Measurements from ENCODE around the gene MEGF8.

DNA sequence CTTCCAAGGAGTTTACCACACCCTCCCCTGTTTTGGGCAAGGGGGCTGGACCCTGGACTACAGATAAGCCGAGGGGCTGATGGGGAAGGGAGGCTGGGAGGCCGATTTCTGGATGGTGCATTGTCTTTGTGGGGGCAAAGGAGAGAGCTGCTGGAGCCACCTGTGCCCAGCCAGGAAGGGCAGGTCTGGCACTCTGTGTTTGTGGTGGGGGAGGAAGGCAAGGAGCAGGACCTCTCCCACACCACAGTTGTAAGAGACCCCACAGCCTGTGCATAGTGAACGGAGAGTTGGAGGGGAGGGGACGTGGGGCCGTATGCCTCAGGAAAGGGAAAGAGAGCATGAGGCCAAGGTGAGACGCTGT is 39.5 kb upstream of the MEGF8 start:
- TF ChIP-seq CTCF (IDR thresholded peaks at IDR 0.05; ENCODE audit: low read depth, low read length, missing input control) (no peak), MAX (IDR thresholded peaks at IDR 0.05) (no peak), HNF4G (IDR thresholded peaks at IDR 0.05) (no peak), RAD21 (IDR thresholded peaks at IDR 0.05) (no peak), GABPA (IDR thresholded peaks at IDR 0.05 in 1 of 2, conservative IDR thresholded peaks at IDR 0.05 in 1 of 2) (no peak), SP1 (IDR thresholded peaks at IDR 0.05) (no peak)

Measured in liver (tissue), 3 donors.